ENCODE measurements around the gene MPIG6B. TPM values are rescaled to one million over a fixed set of nuclear protein-coding genes. Genes with fewer than 3 reads are reported as not detected.

MPIG6B gene, protein sequence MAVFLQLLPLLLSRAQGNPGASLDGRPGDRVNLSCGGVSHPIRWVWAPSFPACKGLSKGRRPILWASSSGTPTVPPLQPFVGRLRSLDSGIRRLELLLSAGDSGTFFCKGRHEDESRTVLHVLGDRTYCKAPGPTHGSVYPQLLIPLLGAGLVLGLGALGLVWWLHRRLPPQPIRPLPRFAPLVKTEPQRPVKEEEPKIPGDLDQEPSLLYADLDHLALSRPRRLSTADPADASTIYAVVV
- 1 to 10 TPM in 5 of 6 donors, not detected in 1; 3.0 to 5.1 (median 3.7) TPM for polyA plus RNA-seq (ENCODE audit: low read depth in 6 of 6)

DNA sequence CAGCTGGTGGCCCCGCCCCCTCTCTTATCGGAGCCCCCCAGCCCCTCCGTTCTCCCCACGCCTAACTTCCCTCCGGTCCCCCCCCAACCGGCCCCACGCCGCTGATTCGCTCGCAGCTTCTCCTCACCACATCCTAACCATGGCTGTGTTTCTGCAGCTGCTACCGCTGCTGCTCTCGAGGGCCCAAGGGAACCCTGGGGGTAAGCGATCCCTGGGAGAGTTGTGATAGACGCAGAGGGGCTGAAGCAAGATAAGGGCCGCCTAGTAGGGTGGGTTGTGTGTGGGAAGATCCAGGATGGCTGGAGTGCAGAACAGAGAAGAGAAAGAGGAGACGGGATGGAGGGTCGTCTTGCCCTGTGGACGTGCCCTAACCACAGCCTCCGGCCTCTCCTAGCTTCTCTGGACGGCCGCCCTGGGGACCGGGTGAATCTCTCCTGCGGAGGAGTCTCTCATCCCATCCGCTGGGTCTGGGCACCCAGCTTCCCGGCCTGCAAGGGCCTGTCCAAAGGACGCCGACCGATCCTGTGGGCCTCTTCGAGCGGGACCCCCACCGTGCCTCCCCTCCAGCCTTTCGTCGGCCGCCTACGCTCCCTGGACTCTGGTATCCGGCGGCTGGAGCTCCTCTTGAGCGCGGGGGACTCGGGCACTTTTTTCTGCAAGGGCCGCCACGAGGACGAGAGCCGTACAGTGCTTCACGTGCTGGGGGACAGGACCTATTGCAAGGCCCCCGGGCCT, at the start of gene MPIG6B:
Gene MPIG6B (plus strand): TSS at position 129 of the 735 bp plus-strand sequence. CDS start 11 bp downstream, at position 140.
- DNase-seq = no peak
- H3K36me3 Mint-ChIP-seq = peaks cover 6 to 22% of the 10 kb centered on the region in 2 donors
- peaks cover 36 to 56% (median 52%) of the 10 kb centered on the region in 3 donors for H3K4me1 Mint-ChIP-seq
- peak within 1 kb of the TSS in 5 of 6 donors; percentile 21 to 76 (median 58) for H3K27ac Mint-ChIP-seq
- no peak for ATAC-seq (ENCODE audit: low read depth in 2 of 2)
- H3K9me3 Mint-ChIP-seq = no peaks in the 10 kb centered on the region
- H3K27me3 Mint-ChIP-seq = no peaks in the 10 kb centered on the region
- H3K4me3 Mint-ChIP-seq = peak within 1 kb of the TSS in 6 of 8 donors; percentile 12 to 66 (median 42)

DNA sequence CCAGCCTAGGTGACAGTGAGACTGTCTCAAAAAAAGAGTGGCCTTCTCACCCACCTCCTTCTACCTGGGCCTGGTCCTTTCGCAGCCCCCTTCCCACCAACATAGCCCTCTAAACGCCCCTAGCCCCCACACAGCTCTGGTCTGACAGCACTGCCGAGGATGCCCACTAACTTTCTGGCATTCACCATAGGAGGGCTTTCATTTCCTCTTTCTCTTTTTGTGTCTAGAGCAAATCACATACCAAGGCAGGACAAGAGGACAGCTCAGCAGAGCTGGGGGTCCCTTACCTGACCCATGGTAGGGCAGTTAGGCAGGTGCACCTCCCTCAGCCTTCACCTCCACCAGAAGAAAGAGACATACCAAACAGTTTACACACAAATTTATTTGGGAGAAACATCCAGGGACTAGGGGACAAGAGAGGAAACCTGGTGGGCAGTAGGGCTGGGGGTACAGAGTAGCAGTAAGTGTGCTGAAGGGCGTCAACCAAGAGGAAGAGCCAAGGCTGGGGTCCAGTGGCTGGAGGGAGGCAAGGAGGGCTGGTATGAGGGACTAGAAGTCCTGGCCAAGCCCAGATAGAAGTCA, 46.8 kb upstream of the MPIG6B start:
- Mint-ChIP-seq H3K36me3 (peaks cover 0 to 8% of the 10 kb centered on the region in 2 donors), H3K4me3 (no peak overlapping the region), H3K9me3 (no peaks in the 10 kb centered on the region), H3K4me1 (peaks cover 34 to 35% (median 34%) of the 10 kb centered on the region in 3 donors), H3K27ac (peak overlapping the region in 5 of 6 donors; percentile 4 to 92 (median 29)), H3K27me3 (no peaks in the 10 kb centered on the region)
- peak; percentile 52 to 61 for ATAC-seq (ENCODE audit: low read depth in 2 of 2)
- no peak for DNase-seq

DNA sequence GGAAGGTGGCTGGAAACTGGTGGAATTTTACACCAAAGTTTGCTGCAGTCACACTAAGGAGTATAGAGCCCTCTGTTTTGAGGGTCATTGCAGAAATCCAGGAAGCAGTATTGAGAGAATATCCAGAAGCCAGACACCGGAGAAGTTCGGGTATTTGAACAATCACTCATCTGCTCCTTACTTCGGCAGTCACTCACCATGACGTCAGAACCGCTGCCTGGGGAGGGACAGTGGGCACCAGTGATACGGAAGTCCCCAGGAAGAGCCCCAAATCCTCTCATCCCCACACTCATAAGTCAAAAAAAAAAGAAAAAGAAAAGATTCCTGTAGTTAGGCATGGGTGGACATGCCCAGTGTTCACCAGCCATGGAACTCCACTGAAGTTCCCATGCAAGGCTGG, 46.3 kb upstream of the MPIG6B start:
- Mint-ChIP-seq H3K27me3 (no peaks in the 10 kb centered on the region), H3K36me3 (peaks cover 0 to 8% of the 10 kb centered on the region in 2 donors), H3K4me1 (peaks cover 37 to 39% (median 37%) of the 10 kb centered on the region in 3 donors), H3K9me3 (no peaks in the 10 kb centered on the region), H3K4me3 (no peak overlapping the region), H3K27ac (peak overlapping the region in 3 of 6 donors; percentile 4 to 70 (median 29))
- ATAC-seq (ENCODE audit: low read depth in 2 of 2) (no peak), DNase-seq (no peak)

DNA sequence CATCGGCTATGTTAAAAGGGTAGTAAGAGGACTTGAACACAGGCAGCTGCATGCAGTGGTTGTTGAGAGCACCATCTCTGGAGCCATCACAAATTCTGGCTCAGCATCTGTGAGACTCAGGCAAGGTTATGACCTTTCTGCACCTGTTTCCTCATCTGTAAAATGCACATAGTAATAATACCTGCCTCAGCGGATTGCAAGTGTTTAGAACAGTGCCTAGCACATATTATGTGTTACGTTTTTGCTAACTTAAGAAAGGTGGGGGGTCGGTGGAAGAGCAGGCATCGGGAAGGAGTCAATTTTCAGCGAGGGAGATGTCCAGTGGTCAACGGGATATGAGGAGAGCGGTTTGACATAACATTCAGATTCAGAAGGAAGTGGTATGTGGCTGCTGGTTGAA, 45.2 kb upstream of the MPIG6B start:
- H3K4me3 Mint-ChIP-seq = peak overlapping the region in 1 of 8 donors; percentile 29
- peaks cover 37 to 49% (median 37%) of the 10 kb centered on the region in 3 donors for H3K4me1 Mint-ChIP-seq
- H3K36me3 Mint-ChIP-seq = peaks cover 0 to 6% of the 10 kb centered on the region in 2 donors

DNA sequence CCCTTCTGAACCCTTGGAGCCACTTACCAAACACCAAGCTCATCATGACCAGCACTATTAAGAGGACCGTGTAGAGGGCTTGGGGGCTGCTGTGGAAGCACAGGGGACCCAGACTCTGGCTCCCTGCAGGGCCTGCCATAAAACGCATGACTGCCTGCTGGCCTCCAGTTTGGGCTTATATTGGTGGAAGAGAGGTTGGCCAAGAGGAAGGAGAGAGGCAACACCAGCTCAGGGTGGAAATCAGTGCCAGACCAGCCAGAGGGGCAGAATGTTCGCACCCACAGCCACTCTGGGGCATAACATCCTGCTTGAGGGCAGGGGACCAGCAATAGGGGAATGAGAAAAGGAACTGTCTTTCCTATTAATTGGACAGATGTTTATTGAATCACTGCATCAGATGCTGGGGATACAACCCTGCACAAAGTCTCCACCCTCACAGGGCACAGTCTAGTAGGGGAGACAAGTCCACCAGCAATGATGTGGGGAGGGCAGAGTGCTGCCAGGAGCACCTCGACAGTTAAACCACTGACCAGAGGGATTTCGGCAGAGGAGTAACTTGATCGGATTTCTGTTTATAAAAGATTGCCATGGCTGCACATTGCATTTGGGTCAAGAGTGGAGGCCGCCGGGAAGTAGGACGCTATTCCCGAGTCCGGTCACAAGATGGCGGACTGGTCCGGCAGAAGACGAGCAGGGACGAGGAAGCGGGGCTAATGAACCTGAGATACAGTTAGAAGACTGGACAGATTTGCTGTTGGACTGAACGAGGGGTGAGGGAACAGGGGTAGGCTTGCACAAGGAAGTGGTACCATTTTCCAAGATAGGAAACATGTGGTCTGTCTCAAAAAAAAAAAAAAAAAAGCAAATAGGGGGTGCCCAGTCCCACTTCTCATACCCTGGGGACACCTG, 42.7 kb upstream of the MPIG6B start, which contains the start of gene LY6G5C:
Gene LY6G5C (minus strand): TSS at position 842 of the 909 bp plus-strand sequence. CDS start 694 bp downstream, at position 148.
- Mint-ChIP-seq H3K27ac (peak within 1 kb of the TSS; percentile 16 to 97 (median 87)), H3K9me3 (no peaks in the 10 kb centered on the region), H3K4me3 (peak within 1 kb of the TSS; percentile 72 to 90 (median 85)), H3K36me3 (no peaks in the 10 kb centered on the region), H3K27me3 (no peaks in the 10 kb centered on the region), H3K4me1 (peaks cover 37 to 56% (median 45%) of the 10 kb centered on the region in 3 donors)
- ATAC-seq (ENCODE audit: low read depth in 2 of 2) (peak; percentile 63 to 67), DNase-seq (peak; percentile 51)

More for the DNA sequence above, 45.2 kb upstream of the MPIG6B start:
- Mint-ChIP-seq H3K27ac (peak overlapping the region in 2 of 6 donors; percentile 6 to 90), H3K27me3 (no peaks in the 10 kb centered on the region), H3K9me3 (no peaks in the 10 kb centered on the region)
- ATAC-seq (ENCODE audit: low read depth in 2 of 2) = no peak
- no peak for DNase-seq

DNA sequence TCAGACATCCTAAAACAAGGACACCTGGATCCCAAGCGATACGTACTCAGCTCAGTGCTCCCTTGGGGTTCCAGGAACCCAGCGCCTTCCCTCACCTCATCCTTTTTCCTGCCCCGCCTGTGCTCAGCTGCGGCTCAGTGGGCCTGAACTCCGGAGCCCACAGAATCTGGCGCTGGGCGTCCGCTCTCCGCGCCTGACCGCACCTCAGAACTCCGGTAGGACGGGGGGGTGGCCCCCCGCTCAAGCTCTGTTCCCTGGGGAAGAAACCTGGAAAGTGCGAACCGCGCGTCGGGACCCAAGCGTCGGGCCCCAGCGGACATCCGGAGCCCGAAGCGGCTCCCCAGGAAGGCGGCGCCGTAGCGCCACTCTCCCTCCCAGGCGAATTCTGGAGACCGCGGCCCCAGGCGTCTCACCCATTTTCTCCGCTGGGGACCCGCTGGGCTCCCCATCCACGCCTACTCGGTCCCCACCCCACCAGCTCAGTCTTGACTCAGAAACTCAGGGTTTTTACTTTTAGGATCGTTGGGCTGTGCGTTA, 42.0 kb upstream of the MPIG6B start:
- Mint-ChIP-seq H3K4me1 (peaks cover 36 to 49% (median 42%) of the 10 kb centered on the region in 3 donors), H3K36me3 (peaks cover 0 to 3% of the 10 kb centered on the region in 2 donors), H3K27ac (peak overlapping the region in 5 of 6 donors; percentile 16 to 86 (median 73)), H3K27me3 (no peaks in the 10 kb centered on the region), H3K9me3 (no peaks in the 10 kb centered on the region), H3K4me3 (peak overlapping the region; percentile 72 to 90 (median 85))
- DNase-seq (peak; percentile 29), ATAC-seq (ENCODE audit: low read depth in 2 of 2) (peak; percentile 61 to 64)

DNA sequence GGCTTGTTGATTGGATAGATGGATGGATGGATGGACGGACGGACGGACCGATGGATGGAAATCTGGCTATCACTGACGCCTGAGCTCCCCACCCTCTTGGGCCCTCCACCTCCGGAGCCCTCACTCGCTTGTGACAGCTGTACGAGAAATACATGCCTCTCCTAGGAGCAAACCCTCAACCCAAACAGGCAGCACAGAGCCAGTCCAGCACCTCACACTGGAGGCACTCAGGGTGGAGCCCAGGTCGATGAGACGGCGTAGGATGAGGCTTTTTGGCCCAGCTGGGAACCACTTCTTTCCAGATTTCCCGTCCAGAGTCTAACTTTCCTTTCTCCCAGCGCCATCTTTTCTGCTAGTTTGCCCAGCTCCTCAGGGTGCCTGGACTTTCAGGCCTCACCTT, 39.6 kb upstream of the MPIG6B start:
- peak overlapping the region in 2 of 6 donors; percentile 3 to 91 for H3K27ac Mint-ChIP-seq
- no peak for ATAC-seq (ENCODE audit: low read depth in 2 of 2)
- DNase-seq = no peak
- peaks cover 17 to 40% (median 26%) of the 10 kb centered on the region in 3 donors for H3K4me1 Mint-ChIP-seq
- H3K9me3 Mint-ChIP-seq = no peaks in the 10 kb centered on the region
- peaks cover 0 to 15% of the 10 kb centered on the region in 2 donors for H3K36me3 Mint-ChIP-seq
- H3K27me3 Mint-ChIP-seq = no peaks in the 10 kb centered on the region
- H3K4me3 Mint-ChIP-seq = peak overlapping the region in 4 of 8 donors; percentile 57 to 79 (median 62)

DNA sequence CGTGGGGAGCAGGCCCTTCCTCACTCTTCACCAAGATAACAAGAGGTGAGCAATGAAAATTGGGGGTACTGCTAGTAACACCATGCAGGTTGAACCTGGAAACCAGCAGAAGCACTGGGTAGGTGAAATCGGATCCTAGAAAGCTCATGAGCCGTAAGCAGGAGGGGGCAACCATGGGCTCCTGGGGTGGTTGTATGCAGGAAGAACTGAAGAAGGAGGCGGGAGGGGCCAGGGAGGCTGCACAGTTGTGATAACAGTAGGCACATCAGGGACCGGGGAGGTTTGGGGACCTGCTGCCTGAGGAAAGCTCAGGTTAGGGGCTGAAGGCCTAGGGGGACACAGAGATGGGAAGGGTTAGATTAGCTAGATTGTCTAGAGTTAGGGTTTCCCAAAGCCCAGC, 36.7 kb upstream of the MPIG6B start:
- H3K4me3 Mint-ChIP-seq = no peak overlapping the region
- peaks cover 21 to 38% (median 21%) of the 10 kb centered on the region in 3 donors for H3K4me1 Mint-ChIP-seq
- ATAC-seq (ENCODE audit: low read depth in 2 of 2) (no peak), DNase-seq (no peak)
- no peaks in the 10 kb centered on the region for H3K9me3 Mint-ChIP-seq
- peaks cover 0 to 15% of the 10 kb centered on the region in 2 donors for H3K36me3 Mint-ChIP-seq
- H3K27me3 Mint-ChIP-seq = no peaks in the 10 kb centered on the region
- peak overlapping the region in 4 of 6 donors; percentile 7 to 91 (median 70) for H3K27ac Mint-ChIP-seq

DNA sequence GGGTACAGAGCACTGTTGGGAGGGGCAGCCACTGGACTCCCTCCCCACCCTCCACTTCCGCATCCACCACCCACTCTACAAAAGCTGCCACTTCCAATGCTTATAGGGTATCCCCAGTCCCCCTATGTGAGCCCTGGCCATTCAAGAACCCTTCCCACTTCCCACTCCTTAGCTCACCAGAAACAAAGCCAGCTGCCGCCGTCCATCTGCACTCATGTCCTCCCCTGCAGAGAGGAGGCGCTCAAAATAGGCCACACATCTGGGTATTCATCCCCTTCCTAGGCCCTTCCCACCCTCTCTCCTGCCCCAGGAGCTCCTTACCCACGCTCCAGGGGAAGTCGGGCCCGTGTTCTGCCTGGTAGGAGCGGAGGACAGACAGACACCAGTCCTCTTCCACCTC, 35.9 kb upstream of the MPIG6B start:
- H3K36me3 Mint-ChIP-seq = peaks cover 0 to 15% of the 10 kb centered on the region in 2 donors

DNA sequence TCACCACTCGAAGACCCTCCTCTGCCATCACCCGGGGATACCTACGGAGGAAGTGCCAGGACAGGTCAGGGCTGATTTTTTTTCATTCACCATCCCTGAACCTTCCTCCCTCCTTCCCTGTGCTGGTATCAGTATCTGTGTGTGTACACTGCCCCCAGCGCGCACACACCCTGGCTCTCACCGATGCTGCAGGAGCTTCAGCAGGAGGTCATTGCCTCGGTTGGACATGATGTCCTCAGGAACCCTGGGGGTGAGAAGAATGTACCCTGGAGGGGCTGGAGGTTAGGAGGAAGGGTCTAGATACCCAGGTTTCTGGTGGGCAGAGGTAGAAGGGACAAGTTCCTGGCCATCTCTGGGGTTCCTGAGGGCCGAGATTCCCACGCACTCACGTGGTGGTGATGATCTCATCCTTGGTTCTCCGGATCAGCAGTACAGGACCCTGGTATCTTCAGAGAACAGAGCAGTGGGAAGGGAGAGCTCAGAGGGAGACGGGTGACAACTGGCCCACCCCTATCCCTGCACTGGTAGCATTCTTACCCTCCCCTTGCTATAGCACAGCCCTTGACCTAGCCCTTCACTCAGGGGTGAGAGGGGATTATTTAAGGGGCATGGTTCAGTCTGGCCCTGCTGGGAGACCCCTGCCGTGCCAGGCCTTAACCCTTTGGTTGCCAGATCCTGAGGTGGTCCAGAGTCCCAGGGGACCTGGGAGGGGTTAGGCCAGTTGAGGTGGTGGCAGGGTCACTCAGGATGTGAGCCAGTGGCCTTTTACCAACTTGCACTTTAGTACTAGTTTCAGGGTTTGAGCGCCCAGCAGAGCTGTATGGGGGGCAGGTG, 35.1 kb upstream of the MPIG6B start:
- Mint-ChIP-seq H3K27ac (peak overlapping the region in 2 of 6 donors; percentile 10 to 84), H3K4me3 (no peak overlapping the region)

More for the DNA sequence above, 35.9 kb upstream of the MPIG6B start:
- H3K4me3 Mint-ChIP-seq = no peak overlapping the region
- H3K27ac Mint-ChIP-seq = no peak overlapping the region
- no peaks in the 10 kb centered on the region for H3K27me3 Mint-ChIP-seq
- no peaks in the 10 kb centered on the region for H3K9me3 Mint-ChIP-seq
- ATAC-seq (ENCODE audit: low read depth in 2 of 2) (no peak), DNase-seq (no peak)
- H3K4me1 Mint-ChIP-seq = peaks cover 18 to 30% (median 19%) of the 10 kb centered on the region in 3 donors

DNA sequence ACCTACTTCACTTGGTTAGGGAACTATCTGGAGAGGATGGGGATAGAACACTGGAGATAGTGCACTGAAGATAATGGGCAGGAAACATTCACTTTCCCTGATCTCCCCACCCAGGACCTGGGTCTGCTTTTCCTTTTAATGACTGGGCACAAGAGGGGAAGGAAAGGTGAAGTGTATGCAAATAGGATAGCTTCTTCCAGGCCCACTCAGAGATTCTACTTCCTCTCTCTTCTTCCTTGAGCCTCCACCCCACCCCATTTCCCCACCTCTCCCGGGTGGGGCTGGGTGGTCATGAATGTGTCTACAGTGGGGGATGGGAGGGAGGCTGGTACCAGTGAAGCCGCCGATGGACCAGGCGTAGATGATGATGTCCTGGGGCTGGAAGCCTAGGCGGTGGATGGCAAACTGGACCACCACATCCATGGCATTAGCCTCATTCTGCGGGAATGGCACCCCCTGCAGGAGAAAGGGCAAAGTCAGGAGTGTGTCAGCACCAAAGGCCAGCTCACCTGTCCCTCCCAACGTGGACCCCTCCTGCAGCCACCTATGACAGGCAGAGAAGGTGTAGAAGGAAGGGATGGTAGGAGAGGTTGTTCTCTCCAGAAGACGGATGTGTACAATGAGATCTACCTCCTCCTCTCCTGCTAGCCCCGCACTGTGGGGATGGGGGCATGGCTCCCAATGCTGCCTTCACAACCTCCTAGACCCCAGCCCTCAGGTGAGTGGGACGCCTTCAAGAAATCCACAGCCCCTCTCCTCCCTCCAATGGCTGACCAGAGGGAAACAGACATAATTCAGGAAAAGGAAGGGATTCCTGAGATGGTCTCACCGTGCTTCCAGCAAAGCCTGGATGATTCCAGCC, 33.7 kb upstream of the MPIG6B start:
- Mint-ChIP-seq H3K36me3 (peaks cover 0 to 24% of the 10 kb centered on the region in 2 donors), H3K27ac (peak overlapping the region in 4 of 6 donors; percentile 55 to 78 (median 66)), H3K4me1 (peaks cover 11 to 24% (median 17%) of the 10 kb centered on the region in 3 donors), H3K9me3 (no peaks in the 10 kb centered on the region), H3K4me3 (peak overlapping the region in 1 of 8 donors; percentile 42), H3K27me3 (no peaks in the 10 kb centered on the region)
- DNase-seq (no peak), ATAC-seq (ENCODE audit: low read depth in 2 of 2) (no peak)

More for the DNA sequence above, 35.1 kb upstream of the MPIG6B start:
- H3K36me3 Mint-ChIP-seq = peaks cover 0 to 19% of the 10 kb centered on the region in 2 donors
- H3K4me1 Mint-ChIP-seq = peaks cover 18 to 23% (median 22%) of the 10 kb centered on the region in 3 donors
- DNase-seq = no peak
- H3K27me3 Mint-ChIP-seq = no peaks in the 10 kb centered on the region
- H3K9me3 Mint-ChIP-seq = no peaks in the 10 kb centered on the region
- no peak for ATAC-seq (ENCODE audit: low read depth in 2 of 2)

Data from naive B cell (primary cell).